ENCODE data around the gene PSRC1. TPM values are rescaled to one million over a fixed set of nuclear protein-coding genes. Genes with fewer than 3 reads are reported as not detected.

The PSRC1 gene
- total RNA-seq, 2 experiments from 2014 or later = 40.7 to 42.7 TPM

- DNase-seq (ENCODE audit: low spot score) = no peak
- Histone ChIP-seq H3K27ac (ENCODE audit: low read depth, low read length, poor library complexity, severe bottlenecking) (no peak overlapping the region), H4K20me1 (ENCODE audit: insufficient read depth, low read length) (no peaks in the 10 kb centered on the region), H3K4me3 (ENCODE audit: low read depth, low read length, poor library complexity, severe bottlenecking) (no peak overlapping the region), H3K4me1 (ENCODE audit: insufficient read depth, low read length, poor library complexity, severe bottlenecking) (no peaks in the 10 kb centered on the region), H2AFZ (ENCODE audit: low read length) (no peak overlapping the region), H3K9me3 (ENCODE audit: low read length) (no peaks in the 10 kb centered on the region), H3K4me2 (ENCODE audit: low read length) (no peak overlapping the region), H3K36me3 (ENCODE audit: insufficient read depth, low read length) (no peaks in the 10 kb centered on the region), H3K79me2 (ENCODE audit: insufficient read depth, low read depth, low read length) (no peaks in the 10 kb centered on the region), H3K9me2 (ENCODE audit: insufficient read depth, low read length) (no peaks in the 10 kb centered on the region)
- TF ChIP-seq CTCF (conservative IDR thresholded peaks at IDR 0.05; ENCODE audit: low read length) (no peak), EZH2phosphoT487 (IDR thresholded peaks at IDR 0.05; ENCODE audit: borderline replicate concordance, low read depth, low read length) (no peak)
- no TSS peak for BruUV-seq (replicated peaks)
- CTCF ChIA-PET (ENCODE audit: unreplicated experiment) = no interaction called here
- POLR2A ChIA-PET = interaction anchor here (0.6 kb wide), 1 partner anchor 9 kb away, joined by 5 read pairs; no protein-coding TSS in a partner anchor
- intact Hi-C loops (cut with micrococcal nuclease; ENCODE audit: unreplicated experiment) = no loop called here
These were observed 17.1 kb downstream of the PSRC1 start for GRCh38 chr1:109265741-109266330.

- Histone ChIP-seq H3K9me3 (ENCODE audit: low read length) (no peaks in the 10 kb centered on the region), H3K4me1 (ENCODE audit: insufficient read depth, low read length, poor library complexity, severe bottlenecking) (no peaks in the 10 kb centered on the region), H3K9me2 (ENCODE audit: insufficient read depth, low read length) (no peaks in the 10 kb centered on the region), H3K4me2 (ENCODE audit: low read length) (no peak overlapping the region), H3K36me3 (ENCODE audit: insufficient read depth, low read length) (no peaks in the 10 kb centered on the region), H2AFZ (ENCODE audit: low read length) (no peak overlapping the region), H3K27ac (ENCODE audit: low read depth, low read length, poor library complexity, severe bottlenecking) (no peak overlapping the region), H4K20me1 (ENCODE audit: insufficient read depth, low read length) (no peaks in the 10 kb centered on the region), H3K79me2 (ENCODE audit: insufficient read depth, low read depth, low read length) (no peaks in the 10 kb centered on the region), H3K4me3 (ENCODE audit: low read depth, low read length, poor library complexity, severe bottlenecking) (no peak overlapping the region)
- TF ChIP-seq CTCF (conservative IDR thresholded peaks at IDR 0.05; ENCODE audit: low read length) = no peak
- TF ChIP-seq EZH2phosphoT487 (IDR thresholded peaks at IDR 0.05; ENCODE audit: borderline replicate concordance, low read depth, low read length) = no peak
- POLR2A ChIA-PET = no interaction called here
- intact Hi-C loops (cut with micrococcal nuclease; ENCODE audit: unreplicated experiment) = no loop called here
- BruUV-seq (replicated peaks) = no TSS peak
- CTCF ChIA-PET (ENCODE audit: unreplicated experiment) = interaction anchor here (1.2 kb wide), 1 partner anchor 135 kb away, joined by 4 read pairs; no protein-coding TSS in a partner anchor
- no peak for DNase-seq (ENCODE audit: low spot score)
These were observed 17.9 kb downstream of the PSRC1 start for GRCh38 chr1:109265016-109265415.

- Histone ChIP-seq H3K4me3 (ENCODE audit: low read depth, low read length, poor library complexity, severe bottlenecking) (no peak overlapping the region), H2AFZ (ENCODE audit: low read length) (no peak overlapping the region), H3K9me3 (ENCODE audit: low read length) (no peaks in the 10 kb centered on the region), H3K4me1 (ENCODE audit: insufficient read depth, low read length, poor library complexity, severe bottlenecking) (no peaks in the 10 kb centered on the region), H3K27ac (ENCODE audit: low read depth, low read length, poor library complexity, severe bottlenecking) (no peak overlapping the region), H3K9me2 (ENCODE audit: insufficient read depth, low read length) (no peaks in the 10 kb centered on the region), H3K79me2 (ENCODE audit: insufficient read depth, low read depth, low read length) (no peaks in the 10 kb centered on the region), H4K20me1 (ENCODE audit: insufficient read depth, low read length) (no peaks in the 10 kb centered on the region), H3K4me2 (ENCODE audit: low read length) (no peak overlapping the region), H3K36me3 (ENCODE audit: insufficient read depth, low read length) (no peaks in the 10 kb centered on the region; the same call in 1 of the 2 replicates)
- BruUV-seq (replicated peaks) = no TSS peak
- POLR2A ChIA-PET = no interaction called here
- intact Hi-C loops (cut with micrococcal nuclease; ENCODE audit: unreplicated experiment) = no loop called here
- TF ChIP-seq EZH2phosphoT487 (IDR thresholded peaks at IDR 0.05; ENCODE audit: borderline replicate concordance, low read depth, low read length) = no peak
- no peak for TF ChIP-seq CTCF (conservative IDR thresholded peaks at IDR 0.05; ENCODE audit: low read length)
- CTCF ChIA-PET (ENCODE audit: unreplicated experiment) = interaction anchor here (1.2 kb wide), 1 partner anchor 136 kb away, joined by 4 read pairs; no protein-coding TSS in a partner anchor
- no peak for DNase-seq (ENCODE audit: low spot score)
These were observed 18.6 kb downstream of the PSRC1 start for GRCh38 chr1:109264379-109264755.

Measured in OCI-LY7 (cell line).